Measurements from ENCODE around the gene MLH3. TPM values are rescaled to one million over a fixed set of nuclear protein-coding genes. Genes with fewer than 3 reads are reported as not detected.

The MLH3 gene
- total RNA-seq, result 24.0 and 24.2 TPM in 2 replicates

DNA sequence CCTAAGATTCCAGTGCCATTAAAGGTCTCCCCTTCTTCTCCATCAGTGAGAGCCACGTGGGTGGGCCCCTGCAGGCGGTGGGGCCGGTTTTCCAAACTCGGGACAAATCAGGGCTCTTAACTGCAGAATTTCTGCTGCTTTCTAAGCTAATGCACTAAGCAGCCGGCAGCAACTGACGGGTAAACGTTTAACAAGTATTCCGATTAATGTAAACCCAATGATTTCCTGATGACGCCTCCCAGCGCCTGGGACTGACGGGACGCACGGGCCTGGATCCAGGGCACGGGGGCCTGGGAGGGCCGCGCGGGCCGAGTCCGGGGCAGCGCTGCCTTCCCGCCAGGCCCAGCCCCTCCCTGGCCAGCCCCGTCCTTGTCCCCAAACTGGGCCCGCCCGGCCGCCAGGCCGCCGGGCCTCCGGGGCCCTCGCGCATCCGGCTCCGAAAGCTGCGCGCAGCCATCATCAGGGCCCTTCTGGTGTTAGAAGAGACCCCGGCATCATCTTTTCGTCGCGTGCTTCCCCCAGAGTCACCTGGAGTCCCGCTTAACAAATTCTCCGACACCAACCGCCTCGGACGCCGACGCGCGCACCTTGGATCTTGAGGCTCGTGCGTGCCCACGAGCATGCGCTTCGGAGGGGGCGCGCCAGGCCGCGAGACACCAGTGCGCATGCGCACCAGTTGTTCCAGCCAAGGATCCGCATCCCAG, at the start of gene MLH3:
MLH3 (minus strand) TSS at position 616 of the 704 bp plus-strand sequence. CDS start 1,812 bp downstream, outside the sequence.

DNA sequence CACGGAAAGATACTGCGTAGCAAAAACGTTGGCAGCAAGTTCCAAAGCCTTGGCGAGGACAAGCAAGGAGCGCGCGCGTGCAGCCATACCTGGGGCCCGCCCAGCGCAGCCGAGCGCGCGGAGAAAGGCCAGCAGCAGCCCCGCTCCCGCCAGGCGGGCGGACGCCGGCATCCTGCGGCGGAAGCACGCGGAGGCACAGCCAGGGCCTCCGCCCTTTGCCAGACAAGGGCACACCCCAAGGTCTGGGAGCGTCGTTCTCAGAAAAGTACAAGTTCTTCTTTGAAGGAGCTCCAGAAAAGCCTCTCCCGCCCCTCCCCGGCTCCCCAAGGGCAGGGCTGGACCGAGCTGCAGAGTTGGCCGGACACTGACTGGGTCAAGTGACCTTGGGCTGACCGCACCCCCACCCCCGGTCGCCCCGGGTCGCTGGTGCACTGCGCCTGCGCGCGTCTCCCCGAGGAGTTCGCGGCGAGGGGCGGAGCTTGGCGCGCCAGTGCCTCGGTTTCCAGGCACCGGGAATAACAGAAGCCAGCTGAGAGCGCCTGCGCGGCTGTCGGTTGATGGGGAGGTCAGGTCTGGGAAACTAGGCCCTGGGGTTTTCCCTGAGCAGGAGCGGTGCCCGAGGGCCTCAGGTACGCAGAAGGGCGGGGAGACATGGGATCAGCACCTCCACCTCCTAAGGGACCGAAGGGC, 18.0 kb upstream of the MLH3 start, which contains the start of gene ZC2HC1C:
ZC2HC1C (plus strand) TSS at position 521 of the 690 bp plus-strand sequence. CDS start 933 bp downstream, outside the sequence.

GRCh38 chr14:75063491-75064204, 12.4 kb upstream of the MLH3 start, which contains the start of gene ACYP1:
TSS of gene ACYP1 (minus strand) at chr14:75064024. CDS start at chr14:75063553, 471 bp downstream.

GRCh38 chr14:75002392-75003249, 48.6 kb downstream of the MLH3 start, which contains the start of gene EIF2B2:
TSS of gene EIF2B2 (plus strand) at chr14:75002921. CDS start at chr14:75002991, 70 bp downstream.

Small RNAs within 50 kb of the gene (small RNA-seq; reads per million reads assigned to genes)
- gene RNU6-689P, result not detected

Other genes starting within 250 kb of the MLH3 start
- gene PROX2, start 175.3 kb downstream of the MLH3 start, total RNA-seq, result not detected in 2 replicates
- 87.0 and 100 TPM in 2 replicates for gene DLST, start 169.6 kb downstream of the MLH3 start, total RNA-seq
- gene RPS6KL1, start 128.2 kb downstream of the MLH3 start, total RNA-seq, result 9.8 and 12.5 TPM in 2 replicates
- gene PGF, start 95.9 kb downstream of the MLH3 start, total RNA-seq, result 296 and 384 TPM in 2 replicates
- gene EIF2B2, start 48.5 kb downstream of the MLH3 start, total RNA-seq, result 154 and 181 TPM in 2 replicates
- 16.2 and 19.5 TPM in 2 replicates for gene ACYP1, start 12.6 kb upstream of the MLH3 start, total RNA-seq
- gene ZC2HC1C, start 18.2 kb upstream of the MLH3 start, total RNA-seq, result 1.1 and 2.0 TPM in 2 replicates
- gene NEK9, start 75.6 kb upstream of the MLH3 start, total RNA-seq, result 42.3 and 42.7 TPM in 2 replicates
- gene TMED10, start 125.1 kb upstream of the MLH3 start, total RNA-seq, result 326 and 382 TPM in 2 replicates
- 2.4 and 2.8 TPM in 2 replicates for gene FOS, start 227.4 kb upstream of the MLH3 start, total RNA-seq